Activated CD4-positive, alpha-beta memory T cell treated with anti-CD3 and anti-CD28 coated beads, Interleukin-2, amount 10 ng/mL, durations not matched to agents 7 days and 5 days (primary cell): ENCODE results near the gene CYB5B. TPM values are rescaled to one million over a fixed set of nuclear protein-coding genes. Genes with fewer than 3 reads are reported as not detected.

Source experiments
- total RNA-seq, 2 experiments: library from RNA; stranded (reverse); gene quantifications; one replicate each; pipeline ENCODE4 v1.2.3, GENCODE V29; 2021

Gene CYB5B
- total RNA-seq, 2 experiments from 2014 or later, result 149 to 152 TPM

Other genes starting within 250 kb of the CYB5B start
- 10 to 100 TPM; 23.3 to 25.9 TPM for gene SNTB2, start 237.5 kb upstream of the CYB5B start, total RNA-seq
- gene VPS4A, start 113.3 kb upstream of the CYB5B start, total RNA-seq, result 10 to 100 TPM; 32.3 to 34.9 TPM
- gene PDF, start 94.0 kb upstream of the CYB5B start, total RNA-seq, result 1 to 10 TPM; 8.8 to 9.7 TPM
- 10 to 100 TPM; 30.6 to 30.7 TPM for gene COG8, start 85.1 kb upstream of the CYB5B start, total RNA-seq
- 10 to 100 TPM; 36.0 to 36.7 TPM for gene NIP7, start 84.8 kb upstream of the CYB5B start, total RNA-seq
- 1 to 10 TPM; 1.3 to 1.8 TPM for gene TMED6, start 72.8 kb upstream of the CYB5B start, total RNA-seq
- 10 to 100 TPM; 40.4 to 40.8 TPM for gene TERF2, start 38.6 kb upstream of the CYB5B start, total RNA-seq
- gene NFAT5, start 141.3 kb downstream of the CYB5B start, total RNA-seq, result 10 to 100 TPM; 19.7 to 21.3 TPM